HK-2 (cell line): Measurements from ENCODE around the gene ZNF57.
"Not testable (repeated sequence)": the region's sequence is repeated elsewhere in the genome, so short reads cannot be mapped to it uniquely, and the experiment has no call there.

Experiments
- DNase-seq: peaks from one replicate; pipeline ENCODE4 v3.0.0-alpha.2; 2018; ENCODE audit not compliant: unreplicated experiment

ZNF57 gene

GRCh38 chr19:2900296-2901252, at the start of gene ZNF57:
Gene ZNF57 (plus strand): TSS chr19:2900928. CDS start chr19:2901046, 118 bp downstream.
- DNase-seq: peak; percentile 99

- DNase-seq: no peak
Observed at GRCh38 chr19:2852598-2852997, 48.1 kb upstream of the ZNF57 start.

GRCh38 chr19:2853015-2853606, 47.6 kb upstream of the ZNF57 start:
- DNase-seq: no peak

GRCh38 chr19:2854849-2855248, 45.9 kb upstream of the ZNF57 start:
- no peak for DNase-seq

- DNase-seq: no peak
Observed at GRCh38 chr19:2856457-2857050, 44.2 kb upstream of the ZNF57 start.

GRCh38 chr19:2858864-2859263, 41.9 kb upstream of the ZNF57 start:
- DNase-seq: no peak

GRCh38 chr19:2863816-2864215, 36.9 kb upstream of the ZNF57 start:
- DNase-seq: no peak

GRCh38 chr19:2865334-2866100, 35.2 kb upstream of the ZNF57 start:
- no peak for DNase-seq

DNA sequence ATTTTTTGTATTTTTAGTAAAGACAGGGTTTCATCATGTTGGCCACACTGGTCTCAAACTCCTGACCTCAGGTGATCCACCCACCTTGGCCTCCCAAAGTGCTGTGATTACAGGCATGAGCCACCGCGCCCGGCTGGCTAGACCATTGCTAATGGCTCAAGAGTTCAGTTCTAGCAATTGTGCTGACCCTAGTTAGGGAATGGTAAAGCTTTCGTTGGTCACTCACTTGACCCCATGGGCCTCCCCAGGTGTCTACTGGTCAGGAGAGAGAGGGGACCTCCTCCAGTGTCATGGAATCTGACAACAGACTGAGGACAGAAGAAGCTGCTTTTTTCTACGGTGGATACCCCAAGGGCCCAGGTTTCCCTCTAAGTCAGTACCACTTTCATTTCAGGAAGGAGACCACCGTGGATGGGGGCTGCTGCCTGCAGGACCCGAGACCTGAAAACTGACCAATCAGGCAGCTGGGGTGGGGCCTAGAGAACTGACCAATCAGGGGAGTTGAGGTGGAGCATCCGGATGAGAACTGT, 34.2 kb upstream of the ZNF57 start:
- DNase-seq: no peak

DNA sequence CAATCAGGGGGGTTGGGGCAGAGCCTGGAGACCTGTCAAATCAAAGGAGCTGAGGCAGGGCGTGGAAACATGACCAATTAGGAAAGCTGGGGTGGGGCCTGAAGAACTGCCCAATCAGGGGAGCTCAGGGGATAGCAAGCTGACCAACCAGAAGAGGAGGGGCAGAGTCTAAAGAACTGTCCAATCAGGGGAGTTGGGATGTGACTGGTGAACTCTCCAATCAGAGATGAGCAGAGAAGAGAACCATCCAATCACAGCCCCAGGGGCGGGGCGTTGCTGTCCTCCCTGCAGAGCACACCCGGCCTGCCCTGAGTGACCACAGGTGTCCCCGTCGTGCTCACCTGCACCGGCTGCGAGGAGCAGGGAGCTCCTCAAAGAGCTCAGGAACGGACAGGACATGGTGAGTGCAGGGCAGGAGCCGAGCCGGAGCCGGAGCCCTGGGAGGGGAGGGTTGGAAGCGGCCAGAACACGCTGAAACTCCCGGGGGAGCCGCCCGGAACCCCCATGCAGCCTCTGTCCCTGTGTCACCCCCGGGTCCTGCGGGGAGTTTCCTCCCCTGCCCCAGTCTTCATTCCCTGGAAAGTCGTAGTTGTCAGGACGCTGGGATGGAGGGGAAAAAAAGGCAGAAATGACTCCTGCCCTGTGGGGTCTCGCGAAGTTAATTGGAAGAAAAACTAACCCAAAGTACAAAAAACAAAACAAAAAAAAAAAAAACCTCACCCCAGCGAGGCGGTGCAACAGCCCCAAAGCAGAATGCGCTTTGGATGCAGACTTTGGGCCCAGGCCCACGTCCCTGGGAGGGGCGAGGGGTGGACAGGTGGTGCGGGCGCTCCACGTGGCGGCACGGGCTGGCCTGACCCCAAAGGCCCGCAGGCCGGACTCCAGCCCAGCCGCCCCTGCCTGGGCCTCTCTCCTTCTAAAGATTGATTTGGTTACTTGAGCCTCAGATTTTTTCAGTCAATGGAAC, 33.4 kb upstream of the ZNF57 start, which contains the start of gene ZNF556:
TSS of gene ZNF556 (plus strand) at position 311 of the 967 bp plus-strand sequence. CDS start at position 398, 87 bp downstream.
- DNase-seq: peak; percentile 86

- no peak for DNase-seq
Observed at GRCh38 chr19:2869618-2870017, 31.1 kb upstream of the ZNF57 start.

DNA sequence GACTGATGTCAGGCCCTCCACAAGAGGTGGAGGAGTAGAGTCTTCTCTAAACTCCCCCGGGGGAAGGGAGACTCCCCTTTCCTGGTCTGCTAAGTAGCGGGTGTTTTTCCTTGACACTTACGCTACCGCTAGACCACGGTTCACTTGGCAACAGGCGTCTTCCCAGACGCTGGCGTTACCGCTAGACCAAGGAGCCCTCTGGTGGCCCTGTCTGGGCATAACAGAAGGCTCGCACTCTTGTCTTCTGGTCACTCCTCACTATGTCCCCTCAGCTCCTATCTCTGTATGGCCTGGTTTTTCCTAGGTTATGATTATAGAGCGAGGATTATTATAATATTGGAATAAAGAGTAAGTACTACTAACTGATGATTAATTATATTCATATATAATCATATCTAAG, 28.6 kb upstream of the ZNF57 start:
- not testable (repeated sequence) for DNase-seq

DNA sequence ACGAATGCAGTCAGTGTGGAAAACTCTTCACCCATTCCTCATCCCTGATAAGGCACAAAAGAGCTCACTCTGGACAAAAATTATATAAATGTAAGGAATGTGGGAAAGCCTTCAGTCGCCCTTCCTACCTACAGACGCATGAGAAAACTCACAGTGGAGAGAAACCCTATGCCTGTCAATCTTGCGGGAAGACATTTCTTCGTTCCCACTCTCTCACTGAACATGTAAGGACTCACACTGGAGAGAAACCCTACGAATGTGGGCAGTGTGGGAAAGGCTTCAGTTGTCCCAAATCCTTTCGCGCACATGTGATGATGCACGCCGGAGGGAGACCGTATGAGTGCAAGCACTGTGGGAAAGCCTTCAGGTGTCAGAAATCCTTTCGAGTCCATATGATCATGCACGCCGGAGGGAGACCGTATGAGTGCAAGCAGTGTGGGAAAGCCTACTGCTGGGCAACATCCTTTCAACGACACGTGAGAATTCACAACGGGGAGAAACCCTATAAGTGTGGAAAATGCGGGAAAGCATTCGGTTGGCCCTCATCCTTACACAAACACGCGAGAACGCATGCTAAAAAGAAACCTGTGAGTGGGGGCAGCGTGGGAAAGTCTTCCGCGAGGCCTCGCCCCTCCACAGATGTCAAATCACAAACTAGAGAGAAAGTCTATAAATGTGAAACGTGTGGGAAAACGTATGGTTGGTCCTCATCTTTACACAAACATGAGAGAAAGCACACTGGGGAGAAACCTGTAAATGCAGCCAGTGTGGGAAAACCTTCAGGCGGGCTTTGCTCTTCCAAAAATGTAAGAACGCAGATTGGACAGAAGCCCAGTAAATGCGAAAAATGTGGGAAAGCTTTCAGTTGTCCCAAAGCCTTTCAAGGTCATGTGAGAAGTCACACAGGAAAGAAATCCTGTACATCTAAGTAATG, 23.1 kb upstream of the ZNF57 start:
- DNase-seq: no peak

- DNase-seq: no peak
Observed at GRCh38 chr19:2883686-2884439, 16.9 kb upstream of the ZNF57 start.

GRCh38 chr19:2885736-2886135, 15.0 kb upstream of the ZNF57 start:
- no peak for DNase-seq

GRCh38 chr19:2887391-2887914, 13.3 kb upstream of the ZNF57 start:
- DNase-seq: peak; percentile 5

- no peak for DNase-seq
Observed at GRCh38 chr19:2888731-2889224, 11.9 kb upstream of the ZNF57 start.

DNA sequence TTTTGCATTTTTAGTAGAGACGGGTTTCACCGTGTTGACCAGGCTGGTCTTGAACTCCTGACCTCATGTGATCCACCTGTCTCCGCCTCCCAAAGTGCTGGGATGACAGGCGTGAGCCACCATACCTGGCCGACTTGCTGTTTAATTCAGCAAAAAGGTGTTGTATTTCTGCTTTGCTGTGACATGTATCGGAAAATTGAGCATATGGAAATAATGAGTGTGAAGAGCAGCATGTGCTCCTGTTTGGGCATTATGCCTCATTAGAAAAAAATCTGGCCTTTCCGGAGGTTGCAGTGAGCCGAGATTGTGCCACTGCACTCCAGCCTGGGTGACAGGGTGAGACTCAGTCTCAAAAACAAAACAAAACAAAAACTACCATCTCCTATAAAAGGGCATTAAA, 10.2 kb upstream of the ZNF57 start:
- DNase-seq: not testable (repeated sequence)
